HG03460 (cell line): ENCODE measurements around the gene PBRM1.
A peak's percentile ranks its signal among the peaks of the same experiment; 100 is the strongest.
"Not testable (repeated sequence)": the region's sequence is repeated elsewhere in the genome, so short reads cannot be mapped to it uniquely, and the experiment has no call there.

Experiments used
- ATAC-seq: cut with Tn5 transposase; IDR thresholded peaks from one replicate; pipeline ENCODE4 v1.9.1; 2021; ENCODE audit not compliant: unreplicated experiment

PBRM1 gene

GRCh38 chr3:52704611-52705437 is 19.1 kb upstream of the PBRM1 start:
- no peak for ATAC-seq

DNA sequence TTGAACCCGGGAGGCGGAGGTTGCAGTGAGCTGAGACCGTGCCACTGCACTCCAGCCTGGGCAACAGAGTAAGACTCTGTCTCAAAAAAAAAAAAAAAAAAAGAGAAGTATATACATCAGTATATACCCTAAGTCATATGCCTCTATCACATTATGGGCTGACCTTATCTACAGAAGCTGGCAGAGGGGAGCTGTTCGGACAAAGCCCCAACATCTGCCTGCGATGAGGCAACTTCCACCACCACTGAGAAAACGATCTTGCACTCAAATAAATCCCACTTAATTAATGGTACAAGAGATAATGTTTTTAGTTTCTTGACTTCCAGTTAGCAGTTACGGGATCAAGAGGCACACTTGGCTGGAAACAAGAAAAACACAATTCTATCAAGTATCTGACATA is 17.6 kb upstream of the PBRM1 start:
- no peak for ATAC-seq

GRCh38 chr3:52697632-52697965 is 11.9 kb upstream of the PBRM1 start:
- ATAC-seq: no peak

- no peak for ATAC-seq
These were observed 11.3 kb upstream of the PBRM1 start for GRCh38 chr3:52696830-52697631.

GRCh38 chr3:52695798-52696671 is 10.3 kb upstream of the PBRM1 start:
- no peak for ATAC-seq

DNA sequence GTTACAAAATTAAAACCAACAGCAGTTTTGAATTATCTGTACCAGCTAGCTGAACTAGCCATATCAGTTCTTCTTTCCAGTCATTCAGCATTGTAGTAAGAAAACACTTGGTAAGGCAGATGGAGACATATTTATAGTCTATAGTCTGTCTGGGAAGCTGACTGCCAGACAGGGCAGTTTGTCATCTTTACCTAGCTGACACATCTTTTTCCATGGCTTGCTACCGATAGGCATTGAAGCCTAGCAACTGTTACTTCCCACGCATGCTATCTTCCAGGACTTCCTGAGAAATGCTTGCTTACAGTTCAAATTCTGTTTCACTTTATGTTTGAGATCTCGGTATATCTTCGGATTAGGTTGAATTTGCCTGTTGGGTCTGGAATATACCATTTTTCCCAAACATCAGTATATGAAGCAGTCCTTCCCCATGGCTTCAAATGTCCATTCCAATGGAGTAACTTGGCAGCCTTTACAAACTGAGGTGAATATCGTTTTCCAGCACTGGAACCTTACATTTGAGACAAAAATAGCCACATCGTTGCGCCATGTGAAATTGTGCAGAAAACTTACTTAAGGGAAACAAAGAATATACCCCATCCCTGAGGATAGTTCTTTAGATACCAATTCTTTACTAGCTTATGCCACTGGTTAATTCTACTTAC is 8.9 kb upstream of the PBRM1 start:
- ATAC-seq: no peak

GRCh38 chr3:52693071-52693470 is 7.4 kb upstream of the PBRM1 start:
- ATAC-seq: no peak

- no peak for ATAC-seq
These were observed 4.8 kb upstream of the PBRM1 start for GRCh38 chr3:52690560-52690959.

- ATAC-seq: no peak
These were observed 3.4 kb upstream of the PBRM1 start for GRCh38 chr3:52689151-52689550.

- no peak for ATAC-seq
These were observed 2.6 kb upstream of the PBRM1 start for GRCh38 chr3:52688266-52688665.

DNA sequence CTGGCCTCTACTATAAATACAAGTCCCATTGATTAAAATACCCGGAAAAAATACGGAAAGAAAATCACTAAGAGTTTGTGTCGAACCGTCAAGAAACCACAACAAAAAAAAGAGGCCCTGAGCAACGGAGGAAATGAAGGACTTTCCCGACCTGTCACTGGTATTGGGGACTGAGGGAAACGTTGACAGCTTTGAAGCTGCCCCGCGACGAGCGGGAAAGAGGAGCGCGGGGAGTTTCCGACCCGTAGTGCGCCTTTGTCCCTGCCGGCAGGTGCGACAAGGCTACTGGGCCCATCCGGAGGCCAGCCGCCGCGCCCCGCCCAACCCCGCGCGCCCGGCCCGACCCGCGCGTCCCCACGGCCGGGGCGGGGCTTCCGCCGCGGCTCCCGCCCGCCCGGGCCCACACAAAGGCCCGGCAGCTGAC is 416 bp downstream of the PBRM1 start:
- ATAC-seq: peak; percentile 74

DNA sequence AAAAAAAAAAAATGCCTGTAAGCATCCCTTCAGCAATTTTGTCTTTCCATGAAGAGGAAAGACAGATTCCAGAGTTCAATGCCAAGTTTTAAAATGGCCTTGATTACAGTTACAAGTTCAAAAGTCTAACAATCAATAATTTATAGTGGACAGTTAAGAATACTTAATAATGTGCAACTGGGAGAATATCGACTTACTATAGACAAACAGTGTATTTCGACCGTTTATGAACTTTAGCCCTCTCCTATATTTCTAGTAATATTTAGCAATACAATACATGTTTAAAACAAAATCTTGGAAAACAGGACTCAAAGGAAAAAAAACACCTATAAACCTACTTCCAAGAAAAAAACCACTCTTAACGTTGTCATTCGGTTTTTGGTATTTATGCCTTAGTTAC is 1.5 kb downstream of the PBRM1 start:
- ATAC-seq: no peak

- no peak for ATAC-seq
These were observed 2.1 kb downstream of the PBRM1 start for GRCh38 chr3:52683611-52684010.

- ATAC-seq: no peak
These were observed 3.7 kb downstream of the PBRM1 start for GRCh38 chr3:52682016-52682415.

- ATAC-seq: no peak
These were observed 4.1 kb downstream of the PBRM1 start for GRCh38 chr3:52681596-52681995.

GRCh38 chr3:52679811-52680210 is 5.9 kb downstream of the PBRM1 start:
- no peak for ATAC-seq

DNA sequence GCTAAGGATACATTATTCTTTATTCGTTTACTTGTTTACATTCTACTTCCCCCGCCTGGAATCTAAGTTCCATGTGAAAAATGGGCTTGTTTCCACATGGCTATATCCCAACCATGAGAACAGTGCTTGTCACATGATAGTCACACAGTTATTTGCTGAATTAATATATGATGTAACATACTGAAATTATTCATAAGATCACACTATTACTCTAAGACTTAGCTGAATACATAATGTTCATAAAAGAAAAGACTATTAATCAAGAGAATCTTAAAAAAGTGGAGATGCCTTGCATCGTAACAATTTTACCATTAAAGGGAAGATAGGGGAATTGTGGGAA is 6.5 kb downstream of the PBRM1 start:
- no peak for ATAC-seq

GRCh38 chr3:52678265-52679198 is 7.2 kb downstream of the PBRM1 start:
- ATAC-seq: no peak

GRCh38 chr3:52676201-52676600 is 9.5 kb downstream of the PBRM1 start:
- ATAC-seq: not testable (repeated sequence)

GRCh38 chr3:52671676-52672075 is 14.0 kb downstream of the PBRM1 start:
- no peak for ATAC-seq
